ENCODE results near the gene CAMK4.

DNA sequence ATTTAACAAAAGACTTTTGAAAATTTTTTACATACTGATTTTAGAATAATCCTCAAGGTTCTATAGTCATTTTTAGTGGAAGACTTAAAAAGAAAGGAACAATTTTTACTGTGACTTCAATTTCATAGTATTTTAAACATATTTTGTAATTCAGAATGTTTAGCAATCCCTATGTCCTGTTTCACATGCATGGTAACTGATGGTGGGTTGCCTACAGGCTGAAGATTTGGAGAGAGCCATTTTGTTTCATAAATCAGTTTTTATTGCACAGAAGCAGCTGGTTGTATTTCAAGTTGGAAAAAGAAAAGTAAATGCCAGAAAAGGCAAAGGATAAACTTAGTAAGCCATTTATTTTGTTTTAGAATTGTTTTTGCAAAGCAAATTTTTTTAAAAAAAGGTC, 264.2 kb downstream of the CAMK4 start:
- TF ChIP-seq, protein P1, sequence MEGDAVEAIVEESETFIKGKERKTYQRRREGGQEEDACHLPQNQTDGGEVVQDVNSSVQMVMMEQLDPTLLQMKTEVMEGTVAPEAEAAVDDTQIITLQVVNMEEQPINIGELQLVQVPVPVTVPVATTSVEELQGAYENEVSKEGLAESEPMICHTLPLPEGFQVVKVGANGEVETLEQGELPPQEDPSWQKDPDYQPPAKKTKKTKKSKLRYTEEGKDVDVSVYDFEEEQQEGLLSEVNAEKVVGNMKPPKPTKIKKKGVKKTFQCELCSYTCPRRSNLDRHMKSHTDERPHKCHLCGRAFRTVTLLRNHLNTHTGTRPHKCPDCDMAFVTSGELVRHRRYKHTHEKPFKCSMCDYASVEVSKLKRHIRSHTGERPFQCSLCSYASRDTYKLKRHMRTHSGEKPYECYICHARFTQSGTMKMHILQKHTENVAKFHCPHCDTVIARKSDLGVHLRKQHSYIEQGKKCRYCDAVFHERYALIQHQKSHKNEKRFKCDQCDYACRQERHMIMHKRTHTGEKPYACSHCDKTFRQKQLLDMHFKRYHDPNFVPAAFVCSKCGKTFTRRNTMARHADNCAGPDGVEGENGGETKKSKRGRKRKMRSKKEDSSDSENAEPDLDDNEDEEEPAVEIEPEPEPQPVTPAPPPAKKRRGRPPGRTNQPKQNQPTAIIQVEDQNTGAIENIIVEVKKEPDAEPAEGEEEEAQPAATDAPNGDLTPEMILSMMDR (IDR thresholded peaks at IDR 0.05) = no peak
- TF ChIP-seq POLR2AphosphoS5 (IDR thresholded peaks at IDR 0.05) (no peak), POLR2A (IDR thresholded peaks at IDR 0.05; ENCODE audit: low read depth) (no peak), EP300 (IDR thresholded peaks at IDR 0.05) (no peak)
